Measurements from ENCODE around the gene LHX3. TPM values are rescaled to one million over a fixed set of nuclear protein-coding genes. Genes with fewer than 3 reads are reported as not detected.

LHX3 gene
- total and polyA plus RNA-seq, 2 of the 8 experiments (the other 6 are each of a cell fraction or from before 2014, with no cell fraction given) = 0.02 TPM; not detected in 1

- TF ChIP-seq PHF8 (conservative IDR thresholded peaks at IDR 0.05; ENCODE audit: low read depth, low read length) (no peak), ZNF274 (IDR thresholded peaks at IDR 0.05; ENCODE audit: borderline replicate concordance, extremely low read depth, low read length) (no peak), SIRT6 (IDR thresholded peaks at IDR 0.05; ENCODE audit: low read length) (no peak), CTBP2 (IDR thresholded peaks at IDR 0.05; ENCODE audit: borderline replicate concordance, insufficient read depth, insufficient read length, low read length) (no peak), SP4 (IDR thresholded peaks at IDR 0.05; ENCODE audit: low read length) (no peak), CHD2 (IDR thresholded peaks at IDR 0.05; ENCODE audit: low read length) (no peak), POLR2AphosphoS5 (IDR thresholded peaks at IDR 0.05; ENCODE audit: low read depth, low read length) (no peak), EGR1 (IDR thresholded peaks at IDR 0.05; ENCODE audit: borderline replicate concordance, low read depth, low read length) (no peak), ASH2L (IDR thresholded peaks at IDR 0.05; ENCODE audit: low read length) (no peak), EP300 (IDR thresholded peaks at IDR 0.05; ENCODE audit: borderline replicate concordance in 1 of 2, low read depth in 2 of 2, low read length in 2 of 2) (no peak), KDM4A (IDR thresholded peaks at IDR 0.05; ENCODE audit: low read depth, low read length, severe bottlenecking) (peak; percentile 9), MAFK (IDR thresholded peaks at IDR 0.05; ENCODE audit: low read depth, low read length) (no peak), SIX5 (IDR thresholded peaks at IDR 0.05; ENCODE audit: low read depth, low read length) (no peak), SUZ12 (IDR thresholded peaks at IDR 0.05; ENCODE audit: low read length) (peak; percentile 26; the same call in 1 of the 2 replicates), FOSL1 (IDR thresholded peaks at IDR 0.05; ENCODE audit: insufficient read depth, low read depth, low read length) (no peak), JUN (IDR thresholded peaks at IDR 0.05; ENCODE audit: low read depth, low read length) (no peak)
These were observed 11.0 kb downstream of the LHX3 start (continued) for GRCh38 chr9:136193891-136194279.

Data from H1 (cell line).